LNCAP (cell line): ENCODE data around the gene PBLD.

Experiments
- TF ChIP-seq, protein P1 (sequence below): fragments of 450-650 bp; IDR thresholded peaks from 2 replicates; pipeline ENCODE4 v1.5.1; 2017; ENCODE audit warnings: mild to moderate bottlenecking

Gene PBLD

GRCh38 chr10:68261132-68261856, 71.4 kb downstream of the PBLD start:
- TF ChIP-seq, protein P1, sequence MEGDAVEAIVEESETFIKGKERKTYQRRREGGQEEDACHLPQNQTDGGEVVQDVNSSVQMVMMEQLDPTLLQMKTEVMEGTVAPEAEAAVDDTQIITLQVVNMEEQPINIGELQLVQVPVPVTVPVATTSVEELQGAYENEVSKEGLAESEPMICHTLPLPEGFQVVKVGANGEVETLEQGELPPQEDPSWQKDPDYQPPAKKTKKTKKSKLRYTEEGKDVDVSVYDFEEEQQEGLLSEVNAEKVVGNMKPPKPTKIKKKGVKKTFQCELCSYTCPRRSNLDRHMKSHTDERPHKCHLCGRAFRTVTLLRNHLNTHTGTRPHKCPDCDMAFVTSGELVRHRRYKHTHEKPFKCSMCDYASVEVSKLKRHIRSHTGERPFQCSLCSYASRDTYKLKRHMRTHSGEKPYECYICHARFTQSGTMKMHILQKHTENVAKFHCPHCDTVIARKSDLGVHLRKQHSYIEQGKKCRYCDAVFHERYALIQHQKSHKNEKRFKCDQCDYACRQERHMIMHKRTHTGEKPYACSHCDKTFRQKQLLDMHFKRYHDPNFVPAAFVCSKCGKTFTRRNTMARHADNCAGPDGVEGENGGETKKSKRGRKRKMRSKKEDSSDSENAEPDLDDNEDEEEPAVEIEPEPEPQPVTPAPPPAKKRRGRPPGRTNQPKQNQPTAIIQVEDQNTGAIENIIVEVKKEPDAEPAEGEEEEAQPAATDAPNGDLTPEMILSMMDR = no peak

- TF ChIP-seq, protein P1 = no peak
Measured at GRCh38 chr10:68253346-68253745, 79.4 kb downstream of the PBLD start.

DNA sequence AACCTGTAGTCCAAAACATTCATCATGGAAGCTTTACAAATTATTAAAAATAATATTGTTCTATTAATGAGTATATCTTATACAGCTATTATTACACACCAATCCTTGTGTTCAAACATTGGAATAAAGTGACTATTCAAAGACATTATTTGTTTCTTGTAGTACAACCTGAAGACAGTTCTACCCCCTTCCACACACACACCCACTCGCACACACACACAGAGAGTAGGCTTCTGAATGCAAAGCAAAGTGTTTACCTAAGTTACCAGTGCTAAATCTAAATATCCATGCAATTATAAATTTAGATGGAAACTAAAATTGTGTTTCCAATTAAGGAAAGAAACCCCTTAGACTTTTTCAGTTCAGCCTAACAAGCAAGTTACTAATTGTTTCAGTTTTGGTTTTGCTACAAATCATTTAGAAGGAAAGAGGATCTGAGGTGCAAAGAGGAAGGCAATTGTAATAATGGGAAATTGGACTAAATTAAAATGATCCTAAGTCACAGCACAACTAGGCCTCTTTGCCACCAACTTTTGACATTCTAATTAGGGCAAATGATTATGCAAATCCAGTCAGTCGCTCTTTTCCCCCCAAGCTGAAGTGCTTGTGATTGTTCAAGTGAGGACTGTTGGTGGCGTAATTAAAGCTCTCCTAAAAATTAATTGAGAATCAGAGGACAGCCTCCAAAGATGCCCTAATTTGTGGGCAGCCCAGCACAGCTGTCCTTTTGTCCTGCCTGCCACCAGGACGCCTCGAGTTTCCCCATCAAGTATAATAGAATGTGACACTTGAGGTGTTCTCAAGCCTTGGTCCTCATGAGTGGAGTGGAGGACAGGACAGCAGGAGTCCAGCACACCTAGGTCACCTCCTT, 80.9 kb downstream of the PBLD start:
- TF ChIP-seq, protein P1 = no peak

DNA sequence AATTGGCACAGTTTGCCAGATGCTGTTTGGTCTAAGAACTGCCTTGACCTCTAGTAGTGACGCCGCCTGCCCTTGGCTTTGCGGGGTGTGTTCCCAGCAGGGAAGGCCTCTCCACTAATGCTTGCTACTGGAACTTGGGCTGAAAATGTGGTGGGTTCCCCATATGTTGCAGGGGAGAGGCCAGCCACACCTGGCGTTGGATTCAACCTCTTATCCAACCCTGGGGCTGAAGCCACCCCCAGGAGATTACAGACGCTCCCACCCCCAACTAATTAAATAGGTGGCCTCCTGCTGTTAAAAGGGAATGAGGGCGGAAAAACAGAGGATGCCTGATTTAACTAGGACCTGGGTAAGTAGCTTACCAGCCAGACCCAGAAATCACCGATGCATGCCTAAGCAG, 81.6 kb downstream of the PBLD start:
- TF ChIP-seq, protein P1 = no peak

GRCh38 chr10:68249297-68249696, 83.4 kb downstream of the PBLD start:
- TF ChIP-seq, protein P1 = no peak

GRCh38 chr10:68247931-68248330, 84.8 kb downstream of the PBLD start:
- TF ChIP-seq, protein P1 = no peak

GRCh38 chr10:68242051-68242450, 90.7 kb downstream of the PBLD start:
- TF ChIP-seq, protein P1 = no peak
